HuH-7.5 (cell line): ENCODE results near the gene CMTM4.

Source experiments
- DNase-seq: peaks from one replicate; pipeline ENCODE4 v3.0.0; 2011; ENCODE audit warnings: low spot score

CMTM4 gene

GRCh38 chr16:66696669-66697630, at the start of gene CMTM4:
CMTM4 (minus strand) TSS chr16:66696743; CDS start chr16:66696525, 218 bp downstream.
- DNase-seq, result peak; percentile 76

DNA sequence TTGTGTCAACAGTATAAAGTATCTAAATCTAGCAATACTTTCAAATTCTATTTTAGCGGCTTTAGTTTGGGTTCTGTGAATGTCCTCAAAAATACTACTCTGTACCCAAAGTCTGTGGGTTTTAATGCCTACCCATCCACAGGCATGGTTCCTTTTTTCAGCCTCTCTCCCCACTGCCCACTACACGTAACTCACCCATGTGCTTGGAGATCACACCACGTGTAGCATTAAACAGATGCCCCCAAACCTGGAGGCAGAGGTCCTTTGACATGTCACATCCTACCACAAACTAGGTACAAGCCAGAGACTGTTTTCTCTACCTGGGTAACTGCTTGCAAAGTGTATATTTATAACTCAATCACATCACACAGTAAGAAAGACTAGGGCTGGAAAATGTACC, 49.5 kb upstream of the CMTM4 start:
- DNase-seq, result no peak

GRCh38 chr16:66741950-66742808, 45.6 kb upstream of the CMTM4 start:
- DNase-seq, result no peak

- DNase-seq, result no peak
Observed at GRCh38 chr16:66741169-66741900, 44.8 kb upstream of the CMTM4 start.

- DNase-seq, result no peak
Observed at GRCh38 chr16:66740533-66740932, 44.0 kb upstream of the CMTM4 start.

GRCh38 chr16:66740010-66740409, 43.5 kb upstream of the CMTM4 start:
- peak; percentile 30 for DNase-seq

GRCh38 chr16:66735891-66736290, 39.3 kb upstream of the CMTM4 start:
- DNase-seq, result no peak

- no peak for DNase-seq
Observed at GRCh38 chr16:66731101-66731500, 34.6 kb upstream of the CMTM4 start.

GRCh38 chr16:66728804-66729203, 32.3 kb upstream of the CMTM4 start:
- DNase-seq, result no peak

- no peak for DNase-seq
Observed at GRCh38 chr16:66728117-66728787, 31.7 kb upstream of the CMTM4 start.

- DNase-seq, result no peak
Observed at GRCh38 chr16:66720766-66721165, 24.2 kb upstream of the CMTM4 start.

- DNase-seq, result no peak
Observed at GRCh38 chr16:66719246-66719645, 22.7 kb upstream of the CMTM4 start.

DNA sequence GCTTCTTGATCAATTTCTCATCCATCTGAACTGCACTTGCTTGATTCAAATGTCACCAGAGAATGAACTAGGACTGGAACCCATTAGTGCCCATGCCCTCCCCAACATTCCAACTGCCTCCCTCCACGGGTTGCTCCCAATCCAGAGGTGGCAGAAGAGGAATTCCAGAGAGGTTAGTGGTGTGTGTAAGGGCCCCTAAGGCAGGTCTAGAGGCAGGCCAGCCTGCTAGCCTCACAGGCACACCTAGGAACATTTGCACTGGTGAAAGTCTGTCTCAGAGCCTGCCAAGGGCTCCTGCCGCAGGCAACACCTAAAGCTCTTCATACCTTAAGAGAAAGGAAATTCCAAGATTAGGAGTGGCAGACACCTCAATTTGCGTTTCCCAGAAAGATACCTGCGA, 21.2 kb upstream of the CMTM4 start:
- no peak for DNase-seq

DNA sequence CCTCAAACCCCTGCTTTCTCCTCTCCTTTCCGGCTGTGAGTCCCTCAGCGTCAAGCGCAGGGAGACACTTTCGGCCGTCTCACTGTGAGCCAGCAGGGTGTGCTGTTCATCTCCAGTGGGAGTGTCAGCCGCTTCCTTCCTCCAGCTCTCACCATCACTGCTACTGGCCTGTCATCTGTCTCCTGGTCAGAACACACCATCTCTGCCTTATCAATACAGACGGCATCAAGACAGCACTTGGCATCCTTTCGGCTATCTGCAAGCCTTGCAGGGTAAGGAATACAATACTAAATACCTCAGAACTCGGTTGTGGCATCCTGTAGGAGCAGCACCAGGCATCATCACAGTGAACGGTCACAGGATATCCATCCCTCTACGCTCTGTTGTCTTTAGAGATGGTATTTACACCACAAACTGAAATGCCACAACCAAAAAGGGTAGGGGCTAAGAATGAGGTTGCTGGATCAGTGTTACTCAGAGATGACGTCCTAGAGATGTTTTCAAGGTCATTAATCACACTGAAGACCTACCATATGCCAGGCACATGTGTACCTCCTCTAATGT, 20.7 kb upstream of the CMTM4 start:
- no peak for DNase-seq

DNA sequence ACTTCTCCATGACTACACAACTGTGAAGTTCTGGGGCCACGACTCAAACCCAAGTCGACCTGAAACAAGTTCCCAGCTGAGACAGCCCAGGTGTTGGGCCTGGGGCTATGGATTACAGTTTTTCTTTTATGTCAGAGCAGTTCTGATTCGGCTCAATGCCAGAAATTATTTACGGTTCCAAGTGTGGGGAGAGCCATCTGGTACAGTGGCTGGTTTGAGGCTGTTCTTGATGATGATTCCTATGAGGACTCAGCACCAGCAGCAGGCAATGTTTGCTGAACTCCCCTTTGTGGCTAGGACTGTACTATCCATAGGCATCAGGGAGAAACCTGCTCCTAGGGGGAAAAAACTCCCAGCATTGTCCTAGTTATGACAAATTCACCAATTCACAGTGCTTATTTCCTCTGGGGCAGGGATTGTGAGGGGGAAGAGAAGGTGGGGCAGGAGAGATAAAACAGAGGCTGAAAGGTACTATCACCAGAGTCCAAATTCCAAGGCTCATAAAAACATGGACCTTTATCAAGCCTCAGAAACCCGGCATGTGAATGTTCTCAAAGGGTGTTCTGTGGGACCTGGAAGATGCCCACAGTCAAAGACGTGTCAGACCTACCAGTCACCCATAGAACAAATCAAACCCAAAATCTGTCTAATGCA, 18.2 kb upstream of the CMTM4 start:
- no peak for DNase-seq

DNA sequence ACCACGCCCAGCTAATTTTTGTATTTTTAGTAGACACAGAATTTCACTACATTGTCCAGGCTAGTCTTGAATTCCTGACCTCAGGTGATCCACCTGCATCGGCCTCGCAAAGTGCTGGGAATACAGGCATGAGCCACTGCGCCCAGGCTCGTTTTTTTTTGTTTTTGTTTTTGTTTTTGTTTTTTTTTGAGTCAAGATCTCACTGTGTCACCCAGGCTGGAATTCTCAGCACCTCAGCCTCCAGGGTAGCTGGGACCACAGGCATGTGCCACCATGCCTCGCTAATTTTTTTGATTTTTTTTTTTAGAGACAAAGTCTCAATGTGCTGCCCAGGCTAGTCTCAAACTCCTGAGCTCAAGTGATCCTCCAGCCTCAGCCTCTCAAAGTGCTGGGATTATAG, 17.5 kb upstream of the CMTM4 start:
- no peak for DNase-seq

- DNase-seq, result no peak
Observed at GRCh38 chr16:66713076-66713475, 16.5 kb upstream of the CMTM4 start.

- no peak for DNase-seq
Observed at GRCh38 chr16:66712512-66712911, 16.0 kb upstream of the CMTM4 start.

GRCh38 chr16:66711581-66711980, 15.0 kb upstream of the CMTM4 start:
- no peak for DNase-seq

- DNase-seq, result no peak
Observed at GRCh38 chr16:66706506-66706880, 9.9 kb upstream of the CMTM4 start.
